Mucosa of stomach (tissue), 1 donor: ENCODE measurements around the gene UGT1A8.

Source experiments
- H3K27me3 ChIP-seq: one replicate; pipeline ENCODE4 v1.7.0; 2013; ENCODE audit warnings: mild to moderate bottlenecking, low read length; ENCODE audit not compliant: control insufficient read depth, insufficient read depth
- H3K36me3 ChIP-seq: one replicate; pipeline ENCODE4 v1.7.0; 2013; ENCODE audit warnings: low read length; ENCODE audit not compliant: control insufficient read depth, insufficient read depth
- H3K4me1 ChIP-seq: one replicate; pipeline ENCODE4 v1.7.0; 2013; ENCODE audit warnings: mild to moderate bottlenecking, low read length; ENCODE audit not compliant: control insufficient read depth, insufficient read depth
- H3K4me3 ChIP-seq: one replicate; pipeline ENCODE4 v1.7.0; 2013; ENCODE audit warnings: low read length
- H3K9ac ChIP-seq: one replicate; pipeline ENCODE4 v1.7.0; 2013; ENCODE audit warnings: mild to moderate bottlenecking, low read length, moderate library complexity
- H3K9me3 ChIP-seq: one replicate; pipeline ENCODE4 v1.7.0; 2013; ENCODE audit warnings: mild to moderate bottlenecking, low read length, moderate library complexity; ENCODE audit not compliant: control insufficient read depth
- donor health status: Pancreatic carcinoma.

The UGT1A8 gene

DNA sequence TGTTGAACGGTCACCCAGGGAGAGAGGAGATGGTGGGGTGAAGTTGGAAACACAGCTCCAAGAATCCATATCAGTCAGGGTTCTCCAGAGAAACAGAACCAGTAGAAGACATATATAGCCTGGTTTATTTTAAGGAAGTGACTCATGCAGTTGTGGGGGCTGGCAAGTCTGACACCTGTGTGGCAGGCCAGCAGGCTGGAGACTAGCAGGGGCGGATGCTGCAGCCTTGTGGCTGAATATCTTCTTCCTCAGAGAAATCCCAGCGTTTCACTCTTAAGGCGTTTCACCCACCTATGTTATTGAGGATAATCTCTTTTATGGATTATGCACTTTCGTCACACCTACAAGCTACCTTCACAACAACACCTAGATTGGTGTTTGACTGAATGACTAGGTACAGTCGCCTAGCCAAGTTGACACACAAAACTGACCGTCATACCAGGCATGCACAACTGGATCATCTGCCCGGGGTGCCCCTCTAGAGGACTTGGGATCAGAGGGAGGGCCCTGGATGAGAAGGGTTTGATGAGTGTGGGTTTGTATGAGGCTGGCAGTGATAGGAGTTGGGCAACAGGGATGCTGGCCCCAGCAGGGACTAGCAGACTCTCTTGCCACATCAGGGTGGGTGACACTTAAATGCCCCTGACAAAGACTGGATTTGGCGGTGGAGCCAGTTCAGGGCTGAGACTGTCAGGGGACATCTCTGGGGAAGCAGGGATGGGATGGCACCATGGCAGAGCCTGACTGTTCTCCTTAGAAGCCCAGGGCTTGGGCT lies 184.1 kb downstream of the UGT1A8 start:
- no peaks in the 10 kb centered on the region for H3K27me3 ChIP-seq
- H3K4me1 ChIP-seq, result no peaks in the 10 kb centered on the region
- no peak overlapping the region for H3K4me3 ChIP-seq
- no peak overlapping the region for H3K9ac ChIP-seq
- no peaks in the 10 kb centered on the region for H3K9me3 ChIP-seq
- H3K36me3 ChIP-seq, result no peaks in the 10 kb centered on the region

DNA sequence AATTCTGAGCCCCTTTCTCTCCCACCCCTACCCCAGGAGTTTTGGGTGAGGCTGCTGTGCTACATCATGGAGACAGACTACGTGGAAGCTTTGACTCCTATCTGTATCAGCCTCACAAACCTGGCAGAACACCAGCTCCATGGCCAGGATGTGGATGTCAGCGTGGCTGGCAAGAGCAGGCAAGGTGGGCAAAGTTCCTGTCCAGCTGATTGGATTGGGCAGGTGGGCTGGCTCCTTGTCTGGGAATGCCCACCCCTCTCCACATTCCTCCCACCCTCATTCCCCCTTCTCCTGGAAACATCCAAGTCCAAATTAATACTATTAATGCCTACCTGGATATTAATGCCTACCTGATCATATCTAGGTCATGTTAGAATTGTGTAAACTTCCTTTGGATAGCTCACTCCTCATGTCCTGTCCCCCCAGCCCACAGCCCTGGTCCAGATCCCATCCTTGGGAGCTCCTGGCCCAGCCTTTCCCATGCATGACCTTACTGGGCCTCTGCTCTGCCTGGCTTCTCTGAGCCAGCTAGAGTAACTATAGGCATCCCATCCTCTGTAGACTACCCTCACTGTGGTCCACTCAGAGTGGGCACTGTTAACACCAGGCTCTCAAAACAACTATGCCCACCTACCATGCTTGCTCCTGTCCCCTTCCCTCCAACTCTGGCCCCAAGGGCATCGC lies 184.8 kb downstream of the UGT1A8 start:
- H3K4me3 ChIP-seq, result no peak overlapping the region
- no peak overlapping the region for H3K9ac ChIP-seq
- H3K9me3 ChIP-seq, result no peaks in the 10 kb centered on the region
- no peaks in the 10 kb centered on the region for H3K4me1 ChIP-seq
- H3K27me3 ChIP-seq, result no peaks in the 10 kb centered on the region
- H3K36me3 ChIP-seq, result no peaks in the 10 kb centered on the region

- no peaks in the 10 kb centered on the region for H3K36me3 ChIP-seq
- no peak overlapping the region for H3K4me3 ChIP-seq
- H3K27me3 ChIP-seq, result no peaks in the 10 kb centered on the region
- no peaks in the 10 kb centered on the region for H3K9me3 ChIP-seq
- no peaks in the 10 kb centered on the region for H3K4me1 ChIP-seq
- no peak overlapping the region for H3K9ac ChIP-seq
These were observed 186.0 kb downstream of the UGT1A8 start for GRCh38 chr2:233803292-233803911.

DNA sequence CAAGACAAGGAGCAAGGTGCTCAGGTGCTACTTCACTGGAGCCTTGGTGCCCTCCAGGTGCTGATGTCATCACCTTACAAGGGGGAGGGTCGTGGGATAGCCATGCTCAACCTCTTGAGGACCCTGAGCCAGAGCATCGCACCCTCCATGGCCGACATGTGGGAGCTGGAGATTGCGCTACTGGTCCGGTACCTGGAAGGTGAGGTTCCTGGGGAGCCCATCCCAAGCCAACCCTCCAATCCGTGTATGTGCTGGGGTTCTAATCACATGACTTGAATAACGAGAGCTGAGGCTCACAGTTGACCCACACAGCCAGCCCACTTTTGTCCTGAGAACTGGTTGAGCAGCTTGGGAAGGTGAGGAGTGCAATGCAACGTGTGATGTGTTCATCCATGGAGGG lies 186.6 kb downstream of the UGT1A8 start:
- no peak overlapping the region for H3K9ac ChIP-seq
- H3K27me3 ChIP-seq, result no peaks in the 10 kb centered on the region
- H3K9me3 ChIP-seq, result no peaks in the 10 kb centered on the region
- no peaks in the 10 kb centered on the region for H3K4me1 ChIP-seq
- H3K4me3 ChIP-seq, result no peak overlapping the region
- no peaks in the 10 kb centered on the region for H3K36me3 ChIP-seq

GRCh38 chr2:233807215-233807865 lies 189.9 kb downstream of the UGT1A8 start:
- Histone ChIP-seq H3K4me3 (no peak overlapping the region), H3K27me3 (no peaks in the 10 kb centered on the region), H3K4me1 (no peaks in the 10 kb centered on the region), H3K9me3 (no peaks in the 10 kb centered on the region), H3K36me3 (no peaks in the 10 kb centered on the region), H3K9ac (no peak overlapping the region)

DNA sequence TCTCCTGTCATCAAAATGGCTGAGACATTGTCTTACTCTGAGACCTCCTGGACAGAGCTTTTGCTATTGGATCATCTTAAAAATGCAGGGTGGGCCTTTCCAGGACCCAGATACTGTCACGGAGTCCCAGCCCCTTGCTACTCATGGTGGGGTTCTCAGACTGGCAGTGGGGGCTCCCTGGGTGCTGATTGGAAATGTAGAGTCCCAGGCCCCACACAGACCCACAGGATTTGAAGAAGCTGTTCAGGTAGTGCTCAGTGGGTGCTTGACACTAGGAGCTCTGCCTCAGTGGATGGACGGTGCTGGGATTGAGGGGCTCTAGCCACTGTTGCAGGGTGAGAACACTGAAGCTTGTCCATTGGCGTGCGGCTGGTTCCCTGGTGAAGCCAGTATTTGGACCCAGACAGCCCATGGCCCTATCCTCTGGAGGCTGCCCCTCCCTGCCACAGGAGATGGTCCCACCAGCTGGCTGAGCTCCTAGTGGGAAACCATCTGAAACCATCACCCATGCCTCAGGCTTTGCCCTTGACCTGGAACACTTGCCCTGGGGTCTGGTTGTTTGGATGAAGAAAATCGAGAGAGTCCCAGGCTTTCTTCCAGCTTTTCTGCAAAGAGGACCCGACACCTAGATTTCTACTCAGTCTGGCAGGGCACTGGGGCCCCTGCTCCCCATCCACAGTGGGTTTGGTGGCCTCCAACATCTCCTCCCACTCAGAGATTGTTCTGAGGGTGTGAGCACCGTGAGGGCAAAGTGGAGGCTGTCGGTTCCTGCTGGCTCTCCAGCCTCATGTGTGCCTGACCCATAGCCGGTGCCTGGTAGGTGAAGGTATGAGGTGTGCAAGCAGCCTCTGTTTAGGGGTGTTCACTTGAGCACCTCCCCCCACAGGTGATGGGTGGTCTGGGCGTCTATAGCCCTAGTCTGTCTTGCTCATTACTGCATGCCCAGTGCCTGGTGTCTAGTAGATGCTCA lies 190.8 kb downstream of the UGT1A8 start:
- Histone ChIP-seq H3K27me3 (no peaks in the 10 kb centered on the region), H3K4me1 (no peaks in the 10 kb centered on the region), H3K9me3 (no peaks in the 10 kb centered on the region), H3K36me3 (no peaks in the 10 kb centered on the region), H3K4me3 (no peak overlapping the region), H3K9ac (no peak overlapping the region)

GRCh38 chr2:233810385-233810784 lies 193.0 kb downstream of the UGT1A8 start:
- H3K4me3 ChIP-seq, result no peak overlapping the region
- H3K9me3 ChIP-seq, result no peaks in the 10 kb centered on the region
- no peaks in the 10 kb centered on the region for H3K36me3 ChIP-seq
- H3K9ac ChIP-seq, result no peak overlapping the region
- H3K27me3 ChIP-seq, result no peaks in the 10 kb centered on the region
- H3K4me1 ChIP-seq, result no peaks in the 10 kb centered on the region

DNA sequence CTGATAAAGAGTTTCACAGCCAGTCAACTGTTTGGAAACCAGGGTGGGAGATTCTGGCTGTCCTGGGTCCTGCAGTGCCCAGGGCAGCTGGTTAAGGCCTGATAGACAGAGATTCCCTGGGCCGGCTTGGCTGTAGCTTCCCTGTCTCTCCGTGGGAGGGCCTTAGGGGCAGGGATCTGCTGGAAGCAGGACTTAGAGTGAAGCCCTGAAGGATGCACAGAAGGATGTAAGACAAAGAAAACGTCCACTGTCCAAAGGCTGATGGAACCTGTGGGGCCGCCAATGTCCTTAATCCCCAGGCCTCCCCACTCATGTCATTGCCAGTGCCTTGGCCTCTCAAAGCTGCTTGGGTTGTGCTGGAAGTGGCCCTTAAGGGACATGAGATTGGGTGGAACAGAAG lies 193.7 kb downstream of the UGT1A8 start:
- Histone ChIP-seq H3K4me1 (no peaks in the 10 kb centered on the region), H3K27me3 (no peaks in the 10 kb centered on the region), H3K4me3 (no peak overlapping the region), H3K9ac (no peak overlapping the region), H3K9me3 (no peaks in the 10 kb centered on the region), H3K36me3 (no peaks in the 10 kb centered on the region)

GRCh38 chr2:233811732-233812131 lies 194.3 kb downstream of the UGT1A8 start:
- Histone ChIP-seq H3K9me3 (no peaks in the 10 kb centered on the region), H3K4me3 (no peak overlapping the region), H3K36me3 (no peaks in the 10 kb centered on the region), H3K4me1 (no peaks in the 10 kb centered on the region), H3K9ac (no peak overlapping the region), H3K27me3 (no peaks in the 10 kb centered on the region)

- H3K36me3 ChIP-seq, result no peaks in the 10 kb centered on the region
- H3K9ac ChIP-seq, result no peak overlapping the region
- H3K4me1 ChIP-seq, result no peaks in the 10 kb centered on the region
- no peaks in the 10 kb centered on the region for H3K27me3 ChIP-seq
- no peak overlapping the region for H3K4me3 ChIP-seq
- H3K9me3 ChIP-seq, result no peaks in the 10 kb centered on the region
These were observed 196.0 kb downstream of the UGT1A8 start for GRCh38 chr2:233813236-233814055.
